NT2/D1 (cell line): ENCODE data around the gene PRR23C.

Experiments
- SUZ12 ChIP-seq: IDR thresholded peaks from 2 replicates; pipeline ENCODE4 v1.6.1; 2011; ENCODE audit not compliant: insufficient read length, insufficient read depth; ENCODE audit errors: extremely low read depth
- YY1 ChIP-seq: IDR thresholded peaks from 2 replicates; pipeline ENCODE4 v1.6.1; 2011; ENCODE audit not compliant: insufficient read length, insufficient read depth
- ZNF274 ChIP-seq: IDR thresholded peaks from 2 replicates; pipeline ENCODE4 v1.6.1; 2011; ENCODE audit warnings: mild to moderate bottlenecking, low read depth, low read length

DNA sequence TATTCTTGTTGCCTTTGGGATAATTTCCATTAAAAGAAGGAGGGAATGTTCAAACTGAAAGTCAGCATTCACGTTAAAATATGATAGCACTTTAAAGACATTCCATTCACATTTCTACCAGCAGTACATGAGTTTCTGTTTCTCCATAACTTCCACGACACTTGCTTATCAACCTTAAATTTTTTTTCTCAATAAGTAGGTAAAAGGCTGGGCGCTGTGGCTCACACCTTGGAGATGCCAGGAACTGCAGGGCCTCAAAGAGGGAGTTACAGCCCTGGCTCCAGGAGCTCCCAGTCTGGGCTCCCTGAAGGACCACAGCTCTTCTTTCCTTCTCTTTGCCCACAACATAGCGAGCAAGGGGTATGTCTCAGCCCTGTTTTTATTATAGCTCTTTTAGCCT, 42.9 kb upstream of the PRR23C start:
- no peak for TF ChIP-seq ZNF274
- no peak for TF ChIP-seq SUZ12
- no peak for TF ChIP-seq YY1
